Adrenal gland (tissue), 12 donors: ENCODE measurements around the gene SIX5. TPM values are rescaled to one million over a fixed set of nuclear protein-coding genes. Genes with fewer than 3 reads are reported as not detected.
A peak's percentile ranks its signal among the peaks of the same experiment; 100 is the strongest.
"Not testable (repeated sequence)": the region's sequence is repeated elsewhere in the genome, so short reads cannot be mapped to it uniquely, and the experiment has no call there.

ENCODE experiments used
- DNase-seq, 7 donors: peaks; one replicate each; pipeline ENCODE4 v3.0.0-alpha.2; 2019 to 2020
- H3K27ac ChIP-seq, 5 donors: fragments of 200-600 bp; sonication (generic) in 4 of 5; 1 replicate in 3 of 5; 2 replicates in 2 of 5; pipeline versions ENCODE4 v1.5.1 to v1.8.0; 2016 to 2020; ENCODE audit warnings: mild to moderate bottlenecking in 1 of 5
- H3K27me3 ChIP-seq: fragments of 200-600 bp; 2 replicates; pipeline ENCODE4 v1.8.0; 2021
- H3K36me3 ChIP-seq, 2 donors: fragments of 200-600 bp; replicated peaks in 1 of 2; 1 replicate in 1 of 2; 2 replicates in 1 of 2; pipeline versions ENCODE4 v1.5.1 to v1.8.0; 2018 to 2022
- H3K4me1 ChIP-seq, 2 donors: fragments of 200-600 bp; replicated peaks in 1 of 2; 1 replicate in 1 of 2; 2 replicates in 1 of 2; pipeline versions ENCODE4 v1.5.1 to v1.8.0; 2018 to 2021
- H3K4me3 ChIP-seq, 4 donors: fragments of 200-600 bp; sonication (generic) in 3 of 4; one replicate each; pipeline ENCODE4 v1.5.1; 2016 to 2018
- H3K9me3 ChIP-seq, 3 donors: fragments of 200-600 bp; sonication (generic) in 1 of 3; replicated peaks in 1 of 3; 1 replicate in 2 of 3; 2 replicates in 1 of 3; pipeline versions ENCODE4 v1.5.1 to v1.8.0; 2016 to 2021
- CTCF ChIP-seq, 6 experiments: fragments of 450-650 bp in 4 of 6; fragments of 200-600 bp in 2 of 6; sonication (generic) in 1 of 6; IDR thresholded peaks; 1 replicate in 5 of 6; 2 replicates in 1 of 6; pipeline versions ENCODE4 v1.5.1 to v1.8.0; 2016 to 2021; ENCODE audit warnings: antibody characterized with exemption in 6 of 6, mild to moderate bottlenecking in 2 of 6, moderate library complexity in 1 of 6
- POLR2A ChIP-seq, 2 donors: fragments of 450-650 bp; IDR thresholded peaks; one replicate each; pipeline ENCODE4 v1.6.1; 2017; ENCODE audit warnings: antibody characterized with exemption in 2 of 2, mild to moderate bottlenecking in 2 of 2, moderate library complexity in 1 of 2
- WGBS, 4 donors: extraction: QIAGEN DNeasy Blood & Tissue Kit in 2 of 4; methylation state at CpG; one replicate each; pipeline versions ENCODE4 v1.1.5 to v1.1.7; 2013 to 2017; 5-methylcytosine and 5-hydroxymethylcytosine counted together
- intact Hi-C, 2 donors: fragments of 100-400 bp; cut with DNase I; formaldehyde crosslinking; loops; one replicate each; pipeline versions ENCODE4 v1.14.1 to v1.15.0; 2022 to 2023
- polyA plus RNA-seq, 3 donors: library from polyadenylated mRNA; stranded (reverse); fragments of 200-250 nt in 2 of 3; fragments of 350-450 nt in 1 of 3; fragmentation: Illumina TruSeq in 1 of 3; extraction: RNeasy Lipid Tissue Mini Kit (QIAGEN cat#74804) in 1 of 3; gene quantifications; one replicate each; pipeline ENCODE4 v1.2.3, GENCODE V29; 2013 to 2014
- total RNA-seq, 9 donors: library from RNA; depleted of rRNA in 4 of 9; stranded (reverse); fragments of >200 nt in 4 of 9; fragments of 120-200 nt in 1 of 9; fragmentation: NEBNext Ultra II Directional in 1 of 9; extraction: Animal tissue kit (Norgen Biotek cat#: 25700) in 1 of 9; gene quantifications; one replicate each; pipeline versions ENCODE4 v1.1.0 to v1.2.4, GENCODE V29; 2013 to 2023
- donor health status: healthy with polysubstance abuse.
- donor health status: Bipolar disorder and iron deficiency.
- donor health status: DM: yes; HTN: yes; CAD: no.
- donor health status: DM: no; HTN: no; CAD: no.
- donor health status: DM: no; HTN: no; CAD: no.
- donor health status: DM: yes; HTN: yes; CAD: no.

The SIX5 gene
- total and polyA plus RNA-seq, 12 donors, result 6.2 to 69.1 (median 27.1) TPM

- Histone ChIP-seq H3K4me1 (peaks cover 4 to 22% of the 10 kb centered on the region in 2 donors), H3K27ac (peak within 1 kb of the TSS in 3 of 5 donors; percentile 44 to 69 (median 50)), H3K36me3 (no peaks in the 10 kb centered on the region), H3K4me3 (peak within 1 kb of the TSS in 3 of 4 donors; percentile 58 to 92 (median 76)), H3K9me3 (no peaks in the 10 kb centered on the region), H3K27me3 (no peaks in the 10 kb centered on the region)
- intact Hi-C loops, result no loop called here
- TF ChIP-seq CTCF (IDR thresholded peaks at IDR 0.05) (no peak), POLR2A (IDR thresholded peaks at IDR 0.05) (peak in 1 of 2 donors; percentile 72)
- peak; percentile 95 to 99 (median 98) for DNase-seq
- 0 to 1% (median 1%) methylated on average over 31 to 48 of the region's 48 CpGs for WGBS, 4 donors
Observed at GRCh38 chr19:45730368-45731288, 38.4 kb downstream of the SIX5 start, which contains the start of gene FBXO46. TSS of gene FBXO46 (minus strand) at chr19:45730896. CDS start at chr19:45713495, 17,401 bp downstream.

GRCh38 chr19:45729800-45730290, 39.2 kb downstream of the SIX5 start:
- intact Hi-C loops, result no loop called here
- peaks cover 4 to 22% of the 10 kb centered on the region in 2 donors for H3K4me1 ChIP-seq
- no peak for DNase-seq
- peak overlapping the region in 3 of 4 donors; percentile 58 to 92 (median 76) for H3K4me3 ChIP-seq
- TF ChIP-seq CTCF (IDR thresholded peaks at IDR 0.05) (no peak), POLR2A (IDR thresholded peaks at IDR 0.05) (no peak)
- H3K9me3 ChIP-seq, result no peaks in the 10 kb centered on the region
- 9 to 24% (median 12%) methylated on average over 9 to 10 of the region's 10 CpGs for WGBS, 4 donors
- H3K27me3 ChIP-seq, result no peaks in the 10 kb centered on the region
- no peaks in the 10 kb centered on the region for H3K36me3 ChIP-seq
- H3K27ac ChIP-seq, result peak overlapping the region in 1 of 5 donors; percentile 69

GRCh38 chr19:45728683-45729082, 40.4 kb downstream of the SIX5 start:
- intact Hi-C loops, H3K4me3 ChIP-seq, DNase-seq, H3K27ac ChIP-seq, H3K36me3 ChIP-seq, H3K27me3 ChIP-seq, H3K9me3 ChIP-seq: not testable (repeated sequence)
- WGBS, 4 donors, result 94 to 97% (median 95%) methylated on average over 18 of the region's 18 CpGs
- H3K4me1 ChIP-seq, result peaks cover 4 to 22% of the 10 kb centered on the region in 2 donors

- 92 to 98% (median 97%) methylated on average over 11 of the region's 11 CpGs for WGBS, 4 donors
- DNase-seq, H3K4me3 ChIP-seq, H3K27ac ChIP-seq, intact Hi-C loops, H3K36me3 ChIP-seq, H3K9me3 ChIP-seq, H3K27me3 ChIP-seq: not testable (repeated sequence)
- H3K4me1 ChIP-seq, result peaks cover 15 to 16% of the 10 kb centered on the region in 2 donors
Observed at GRCh38 chr19:45720065-45720464, 49.0 kb downstream of the SIX5 start.

- TF ChIP-seq CTCF (IDR thresholded peaks at IDR 0.05), result no peak
- peak in 1 of 2 donors; percentile 7 for TF ChIP-seq POLR2A (IDR thresholded peaks at IDR 0.05)
- Histone ChIP-seq H3K4me3 (peak overlapping the region in 2 of 4 donors; percentile 57 to 65), H3K36me3 (no peaks in the 10 kb centered on the region), H3K4me1 (peaks cover 15 to 16% of the 10 kb centered on the region in 2 donors), H3K27ac (peak overlapping the region; percentile 78 to 95 (median 88)), H3K9me3 (no peaks in the 10 kb centered on the region), H3K27me3 (no peaks in the 10 kb centered on the region)
- WGBS, 4 donors, result 43 to 65% (median 55%) methylated on average over 9 to 12 of the region's 12 CpGs
- intact Hi-C loops, result no loop called here
- peak in 6 of 7 donors; percentile 50 to 75 (median 70) for DNase-seq
Observed at GRCh38 chr19:45717983-45718650, 50.9 kb downstream of the SIX5 start.
